Brain microvascular endothelial cell (primary cell): ENCODE measurements around the gene DGAT2.

Experiments used
- DNase-seq: peaks from one replicate; pipeline ENCODE4 v3.0.0-alpha.2; 2020
- H3K27ac ChIP-seq: fragments of 250-450 bp; sonication (Bioruptor Pico); 2 replicates; pipeline ENCODE4 v1.5.1; 2020; ENCODE audit warnings: mild to moderate bottlenecking, moderate library complexity
- H3K27me3 ChIP-seq: fragments of 250-450 bp; sonication (Bioruptor Pico); replicated peaks from 2 replicates; pipeline ENCODE4 v1.5.1; 2020; ENCODE audit warnings: mild to moderate bottlenecking
- H3K36me3 ChIP-seq: fragments of 250-450 bp; sonication (Bioruptor Pico); replicated peaks from 2 replicates; pipeline ENCODE4 v1.5.1; 2020; ENCODE audit warnings: mild to moderate bottlenecking
- H3K4me3 ChIP-seq: 2 replicates; pipeline ENCODE4 v1.5.1; 2011; ENCODE audit warnings: low read depth, mild to moderate bottlenecking, control low read depth, low read length, moderate library complexity
- CTCF ChIP-seq: IDR thresholded peaks from 2 replicates; pipeline ENCODE4 v1.5.1; 2011; ENCODE audit warnings: low read depth, mild to moderate bottlenecking, moderate library complexity, low read length, control low read depth, inconsistent platforms; ENCODE audit errors: missing control alignments
- in situ Hi-C: cut with HindIII; loops from 2 replicates; pipeline ENCODE4 v1.10.0; 2017; ENCODE audit warnings: low sequenced_read_pairs, low pct_ligation_motif_present

Gene DGAT2

DNA sequence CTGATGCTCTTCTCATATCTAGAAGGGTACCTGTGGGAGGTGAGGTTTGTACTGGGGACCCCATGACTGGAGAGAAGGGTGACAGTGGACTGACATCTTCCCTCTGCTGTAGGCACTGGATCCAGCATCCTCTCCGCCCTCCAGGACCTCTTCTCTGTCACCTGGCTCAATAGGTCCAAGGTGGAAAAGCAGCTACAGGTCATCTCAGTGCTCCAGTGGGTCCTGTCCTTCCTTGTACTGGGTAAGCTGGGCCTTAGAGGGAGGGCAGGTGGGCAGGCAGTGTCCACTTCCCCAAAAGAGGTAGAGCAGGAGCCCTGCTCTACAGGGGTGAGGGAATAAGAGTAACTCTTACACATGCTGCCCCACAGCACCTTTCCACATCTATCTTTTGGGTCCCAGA, 15.9 kb downstream of the DGAT2 start:
- H3K27me3 ChIP-seq = no peaks in the 10 kb centered on the region
- in situ Hi-C loops = no loop called here
- no peaks in the 10 kb centered on the region for H3K36me3 ChIP-seq
- no peak overlapping the region for H3K4me3 ChIP-seq
- H3K27ac ChIP-seq = no peak overlapping the region
- TF ChIP-seq CTCF = no peak
- no peak for DNase-seq

DNA sequence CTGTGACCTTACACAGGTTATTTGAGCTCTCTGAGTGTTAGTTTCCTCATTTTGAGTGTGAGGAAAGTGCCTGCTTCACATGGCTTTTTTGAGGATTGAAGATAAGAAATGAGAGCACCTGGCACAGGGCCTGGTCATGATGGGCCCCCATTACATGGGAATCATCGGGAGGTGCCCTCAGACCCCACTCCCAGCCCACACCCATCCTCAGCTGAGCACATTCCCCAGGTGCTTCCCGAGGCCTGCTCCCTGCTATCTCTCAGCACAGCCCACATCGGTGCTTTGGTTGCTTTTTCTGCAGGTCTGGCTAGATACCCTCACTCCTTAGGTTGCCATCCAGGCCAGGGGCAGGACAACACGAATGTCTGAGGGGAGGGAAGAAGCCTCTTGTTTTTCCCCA, 16.6 kb downstream of the DGAT2 start:
- no peaks in the 10 kb centered on the region for H3K36me3 ChIP-seq
- no peaks in the 10 kb centered on the region for H3K27me3 ChIP-seq
- in situ Hi-C loops = no loop called here
- no peak for DNase-seq
- no peak for TF ChIP-seq CTCF
- H3K4me3 ChIP-seq = no peak overlapping the region
- no peak overlapping the region for H3K27ac ChIP-seq

GRCh38 chr11:75786101-75786736, 17.6 kb downstream of the DGAT2 start:
- TF ChIP-seq CTCF = no peak
- no peaks in the 10 kb centered on the region for H3K36me3 ChIP-seq
- H3K27ac ChIP-seq = no peak overlapping the region
- DNase-seq = no peak
- in situ Hi-C loops = no loop called here
- no peak overlapping the region for H3K4me3 ChIP-seq
- H3K27me3 ChIP-seq = no peaks in the 10 kb centered on the region

- Histone ChIP-seq H3K27ac (no peak overlapping the region), H3K36me3 (no peaks in the 10 kb centered on the region), H3K27me3 (no peaks in the 10 kb centered on the region), H3K4me3 (no peak overlapping the region)
- DNase-seq = no peak
- in situ Hi-C loops = no loop called here
- no peak for TF ChIP-seq CTCF
Observed at GRCh38 chr11:75789521-75789920, 20.9 kb downstream of the DGAT2 start.

DNA sequence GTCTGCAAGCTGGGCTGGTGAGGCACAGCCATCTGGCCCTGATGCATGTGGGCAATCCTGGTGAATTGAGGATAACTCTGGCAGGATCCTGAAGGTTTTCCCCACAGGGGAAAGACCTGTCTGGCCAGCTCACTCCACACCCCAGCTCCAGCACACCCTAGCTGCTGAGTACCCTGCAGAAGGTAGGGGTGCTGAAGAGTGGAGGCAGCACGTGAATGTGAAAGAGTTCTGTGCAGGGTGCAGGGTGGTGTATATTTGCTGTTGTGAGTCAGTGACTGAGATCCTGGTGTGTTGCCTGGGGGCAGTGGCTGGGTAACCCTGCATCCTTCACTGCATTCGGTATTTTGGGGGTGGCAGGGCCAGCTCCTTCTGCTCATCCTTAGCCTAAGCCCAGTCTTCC, 22.4 kb downstream of the DGAT2 start:
- no peaks in the 10 kb centered on the region for H3K36me3 ChIP-seq
- no peaks in the 10 kb centered on the region for H3K27me3 ChIP-seq
- DNase-seq = no peak
- no peak for TF ChIP-seq CTCF
- H3K27ac ChIP-seq = no peak overlapping the region
- H3K4me3 ChIP-seq = no peak overlapping the region
- in situ Hi-C loops = no loop called here

GRCh38 chr11:75792127-75792731, 23.7 kb downstream of the DGAT2 start:
- H3K27me3 ChIP-seq = no peaks in the 10 kb centered on the region
- in situ Hi-C loops = no loop called here
- H3K4me3 ChIP-seq = no peak overlapping the region

More at GRCh38 chr11:75792127-75792731, 23.7 kb downstream of the DGAT2 start:
- no peak for TF ChIP-seq CTCF
- H3K36me3 ChIP-seq = no peaks in the 10 kb centered on the region
- DNase-seq = no peak
- no peak overlapping the region for H3K27ac ChIP-seq
